ENCODE measurements around the gene COIL.

The COIL gene

GRCh38 chr17:56933868-56934267, 27.0 kb downstream of the COIL start:
- no peak for DNase-seq

GRCh38 chr17:56933151-56933745, 27.6 kb downstream of the COIL start:
- no peak for DNase-seq

- no peak for DNase-seq
Observed at GRCh38 chr17:56930739-56931337, 30.0 kb downstream of the COIL start.

- DNase-seq, result no peak
Observed at GRCh38 chr17:56929362-56929969, 31.4 kb downstream of the COIL start.

- no peak for DNase-seq
Observed at GRCh38 chr17:56928586-56928985, 32.3 kb downstream of the COIL start.

GRCh38 chr17:56926704-56927103, 34.1 kb downstream of the COIL start:
- no peak for DNase-seq

- no peak for DNase-seq
Observed at GRCh38 chr17:56926270-56926669, 34.6 kb downstream of the COIL start.

- no peak for DNase-seq
Observed at GRCh38 chr17:56925088-56925487, 35.8 kb downstream of the COIL start.

- DNase-seq, result no peak
Observed at GRCh38 chr17:56919717-56920116, 41.1 kb downstream of the COIL start.

GRCh38 chr17:56918916-56919315, 41.9 kb downstream of the COIL start:
- DNase-seq, result no peak

GRCh38 chr17:56917559-56918296, 43.1 kb downstream of the COIL start:
- DNase-seq, result no peak

- DNase-seq, result peak; percentile 56
Observed at GRCh38 chr17:56914581-56915273, 46.1 kb downstream of the COIL start.

- peak; percentile 79 for DNase-seq
Observed at GRCh38 chr17:56913867-56914580, 46.8 kb downstream of the COIL start, which contains the start of gene TRIM25. TRIM25 (minus strand) TSS chr17:56914049; CDS start chr17:56913988, 61 bp downstream.

GRCh38 chr17:56913353-56913866, 47.4 kb downstream of the COIL start:
- peak; percentile 43 for DNase-seq

- DNase-seq, result no peak
Observed at GRCh38 chr17:56913000-56913311, 47.9 kb downstream of the COIL start.

GRCh38 chr17:56912105-56912999, 48.5 kb downstream of the COIL start:
- DNase-seq, result no peak

GRCh38 chr17:56910509-56911235, 50.2 kb downstream of the COIL start:
- no peak for DNase-seq

- DNase-seq, result no peak
Observed at GRCh38 chr17:56909742-56910508, 50.9 kb downstream of the COIL start.

GRCh38 chr17:56908001-56908542, 52.8 kb downstream of the COIL start:
- no peak for DNase-seq

All from NCI-H1092 treated with DMSO at 0.1 percent for 48 hours (cell line).